MCF 10A (cell line): ENCODE data around the gene AK4. TPM values are rescaled to one million over a fixed set of nuclear protein-coding genes. Genes with fewer than 3 reads are reported as not detected.

Experiments
- BruUV-seq: library from RNA; stranded (reverse); fragments of 400-500 nt; replicated peaks from 2 replicates; lab custom pipeline; 2021; lab: Mats Ljungman, UMichigan
- CTCF ChIA-PET: fragments of 300-600 bp; sonication (Branson Sonifier 250); formaldehyde crosslinking; extraction: SDS; loops from one replicate; lab custom pipeline; 2021; ENCODE audit warnings: antibody characterized with exemption, inconsistent platforms; lab: Yijun Ruan, JAX
- POLR2A ChIA-PET: fragments of 300-600, 350-650 bp; sonication (Branson Sonifier 250); formaldehyde crosslinking; extraction: SDS; loops from one replicate; lab custom pipeline; 2020; ENCODE audit warnings: antibody characterized with exemption, inconsistent platforms; lab: Yijun Ruan, JAX
- DNase-seq: peaks from one replicate; pipeline ENCODE4 v3.0.0-alpha.2; 2018; ENCODE audit not compliant: unreplicated experiment
- H3K27ac Mint-ChIP-seq: one replicate; pipeline ENCODE4 v1.8.0; 2022; ENCODE audit warnings: mild to moderate bottlenecking, low read depth, mixed read lengths; ENCODE audit not compliant: unreplicated experiment
- H3K27me3 Mint-ChIP-seq: one replicate; pipeline ENCODE4 v1.8.0; 2022; ENCODE audit warnings: mixed read lengths; ENCODE audit not compliant: insufficient read depth, unreplicated experiment
- H3K36me3 Mint-ChIP-seq: one replicate; pipeline ENCODE4 v1.8.0; 2022; ENCODE audit warnings: mild to moderate bottlenecking, moderate library complexity, mixed read lengths; ENCODE audit not compliant: insufficient read depth, unreplicated experiment
- H3K4me1 Mint-ChIP-seq: one replicate; pipeline ENCODE4 v1.8.0; 2022; ENCODE audit warnings: mixed read lengths; ENCODE audit not compliant: insufficient read depth, unreplicated experiment
- H3K4me3 Mint-ChIP-seq: one replicate; pipeline ENCODE4 v1.8.0; 2022; ENCODE audit warnings: mild to moderate bottlenecking, moderate library complexity, mixed read lengths; ENCODE audit not compliant: unreplicated experiment
- H3K9me3 Mint-ChIP-seq: one replicate; pipeline ENCODE4 v1.8.0; 2022; ENCODE audit warnings: mixed read lengths; ENCODE audit not compliant: unreplicated experiment
- CTCF ChIP-seq: fragments of 200-600 bp; IDR thresholded peaks from one replicate; pipeline ENCODE4 v1.8.0; 2022; ENCODE audit warnings: antibody characterized with exemption, mild to moderate bottlenecking; ENCODE audit not compliant: unreplicated experiment
- intact Hi-C: fragments of 100-400 bp; cut with micrococcal nuclease; formaldehyde crosslinking; loops from 2 replicates; pipeline ENCODE4 v1.14.1; 2022
- total RNA-seq: library from RNA; stranded (reverse); gene quantifications from 2 replicates; pipeline ENCODE4 v1.2.3, GENCODE V29; 2022

Gene AK4
- total RNA-seq, 1 experiment from 2014 or later: 57.1 TPM

- peak overlapping the region; percentile 6 for H3K27ac Mint-ChIP-seq
- CTCF ChIA-PET: interaction anchor here (0.5 to 3.5 kb wide), 10 partner anchors 8 to 1780 kb away, joined by 3 to 27 read pairs (median 3); no protein-coding TSS in a partner anchor
- TF ChIP-seq CTCF: no peak
- peak overlapping the region; percentile 79 for H3K4me3 Mint-ChIP-seq
- H3K36me3 Mint-ChIP-seq: peaks cover 4% of the 10 kb centered on the region
- POLR2A ChIA-PET: interaction anchor here (0.6 to 4.5 kb wide), 16 partner anchors 9 to 437 kb away, joined by 3 to 29 read pairs (median 8); no protein-coding TSS in a partner anchor
- H3K4me1 Mint-ChIP-seq: peaks cover 28% of the 10 kb centered on the region
- no TSS peak for BruUV-seq
- intact Hi-C loops: no loop called here
- H3K9me3 Mint-ChIP-seq: no peaks in the 10 kb centered on the region
- H3K27me3 Mint-ChIP-seq: no peaks in the 10 kb centered on the region
- no peak for DNase-seq
These were observed 2.1 kb downstream of the AK4 start for GRCh38 chr1:65150108-65150463.

GRCh38 chr1:65150583-65151263, 2.7 kb downstream of the AK4 start:
- Mint-ChIP-seq H3K36me3 (peaks cover 4% of the 10 kb centered on the region), H3K27ac (peak overlapping the region; percentile 6), H3K9me3 (no peaks in the 10 kb centered on the region), H3K4me1 (peaks cover 28% of the 10 kb centered on the region), H3K27me3 (no peaks in the 10 kb centered on the region), H3K4me3 (no peak overlapping the region)
- TF ChIP-seq CTCF: no peak
- intact Hi-C loops: no loop called here
- no TSS peak for BruUV-seq
- DNase-seq: no peak
- ChIA-PET POLR2A (interaction anchor here (0.6 to 4.5 kb wide), 14 partner anchors 8 to 974 kb away, joined by 3 to 29 read pairs (median 5); no protein-coding TSS in a partner anchor), CTCF (interaction anchor here (0.5 to 3.5 kb wide), 8 partner anchors 9 to 1780 kb away, joined by 3 to 27 read pairs (median 3); no protein-coding TSS in a partner anchor)

GRCh38 chr1:65151641-65152040, 3.6 kb downstream of the AK4 start:
- no peak for DNase-seq
- Mint-ChIP-seq H3K27ac (no peak overlapping the region), H3K4me1 (peaks cover 28% of the 10 kb centered on the region), H3K9me3 (no peaks in the 10 kb centered on the region), H3K27me3 (no peaks in the 10 kb centered on the region), H3K4me3 (no peak overlapping the region), H3K36me3 (peaks cover 4% of the 10 kb centered on the region)
- ChIA-PET POLR2A (interaction anchor here (0.7 to 4.5 kb wide), 6 partner anchors 10 to 274 kb away, joined by 3 to 19 read pairs (median 3); no protein-coding TSS in a partner anchor), CTCF (interaction anchor here (0.6 to 3.5 kb wide), 3 partner anchors 58 to 115 kb away, joined by 3 to 27 read pairs (median 4); no protein-coding TSS in a partner anchor)
- no peak for TF ChIP-seq CTCF
- intact Hi-C loops: no loop called here
- BruUV-seq: no TSS peak

- H3K27ac Mint-ChIP-seq: peak overlapping the region; percentile 11
- H3K9me3 Mint-ChIP-seq: no peaks in the 10 kb centered on the region
- H3K4me1 Mint-ChIP-seq: peaks cover 28% of the 10 kb centered on the region
- no peak for DNase-seq
- no TSS peak for BruUV-seq
- CTCF ChIA-PET: interaction anchor here (1.8 kb wide), 1 partner anchor 8 kb away, joined by 4 read pairs; no protein-coding TSS in a partner anchor
- no peak overlapping the region for H3K4me3 Mint-ChIP-seq
- intact Hi-C loops: no loop called here
- H3K36me3 Mint-ChIP-seq: peaks cover 4% of the 10 kb centered on the region
- TF ChIP-seq CTCF: no peak
- POLR2A ChIA-PET: interaction anchor here (1.2 to 2.4 kb wide), 3 partner anchors 10 to 24 kb away, joined by 3 to 9 read pairs (median 5); no protein-coding TSS in a partner anchor
- H3K27me3 Mint-ChIP-seq: no peaks in the 10 kb centered on the region
These were observed 5.6 kb downstream of the AK4 start for GRCh38 chr1:65153635-65154034.
